Measurements from ENCODE around the gene CAPZA3. TPM values are rescaled to one million over a fixed set of nuclear protein-coding genes. Genes with fewer than 3 reads are reported as not detected.
"Not testable (repeated sequence)": the region's sequence is repeated elsewhere in the genome, so short reads cannot be mapped to it uniquely, and the experiment has no call there.

The CAPZA3 gene
- total and polyA plus RNA-seq, 5 donors from 2014 or later, result not detected

- peaks cover 0 to 8% (median 3%) of the 10 kb centered on the region in 7 donors for H3K9me3 Mint-ChIP-seq
- H3K4me3 Mint-ChIP-seq, result no peak overlapping the region
- Histone ChIP-seq H3K36me3 (ENCODE audit: control insufficient read depth, insufficient read depth, low read length) (no peaks in the 10 kb centered on the region), H3K9me3 (ENCODE audit: control insufficient read depth in 2 of 2, low read length in 2 of 2) (no peaks in the 10 kb centered on the region), H3K27me3 (ENCODE audit: control insufficient read depth, insufficient read depth, low read length) (no peaks in the 10 kb centered on the region), H3K27ac (ENCODE audit: insufficient read depth, low read length, poor library complexity, severe bottlenecking) (no peak overlapping the region), H3K4me3 (ENCODE audit: low read depth, low read length) (no peak overlapping the region), H3K4me1 (ENCODE audit: control insufficient read depth, insufficient read depth, low read length, poor library complexity, severe bottlenecking) (no peaks in the 10 kb centered on the region)
- no peaks in the 10 kb centered on the region for H3K4me1 Mint-ChIP-seq
- no peak for ATAC-seq (ENCODE audit: low read depth in 2 of 2)
- H3K27me3 Mint-ChIP-seq, result no peaks in the 10 kb centered on the region
- DNase-seq, result no peak
- H3K36me3 Mint-ChIP-seq, result no peaks in the 10 kb centered on the region
- H3K27ac Mint-ChIP-seq, result no peak overlapping the region
These were observed 16.3 kb downstream of the CAPZA3 start for GRCh38 chr12:18754124-18754707.

GRCh38 chr12:18755341-18755740 lies 17.4 kb downstream of the CAPZA3 start:
- H3K4me3 Mint-ChIP-seq, result no peak overlapping the region
- H3K9me3 ChIP-seq (ENCODE audit: control insufficient read depth in 2 of 2, low read length in 2 of 2), result no peaks in the 10 kb centered on the region
- H3K27me3 Mint-ChIP-seq, result no peaks in the 10 kb centered on the region
- no peaks in the 10 kb centered on the region for H3K27me3 ChIP-seq (ENCODE audit: control insufficient read depth, insufficient read depth, low read length)
- H3K4me1 Mint-ChIP-seq, result no peaks in the 10 kb centered on the region
- H3K4me1 ChIP-seq (ENCODE audit: control insufficient read depth, insufficient read depth, low read length, poor library complexity, severe bottlenecking), result no peaks in the 10 kb centered on the region
- H3K36me3 Mint-ChIP-seq, result no peaks in the 10 kb centered on the region
- DNase-seq (no peak), ATAC-seq (ENCODE audit: low read depth in 2 of 2) (no peak)
- H3K36me3 ChIP-seq (ENCODE audit: control insufficient read depth, insufficient read depth, low read length), result no peaks in the 10 kb centered on the region
- no peak overlapping the region for H3K4me3 ChIP-seq (ENCODE audit: low read depth, low read length)
- H3K9me3 Mint-ChIP-seq, result peaks cover 0 to 8% (median 3%) of the 10 kb centered on the region in 7 donors
- H3K27ac ChIP-seq (ENCODE audit: insufficient read depth, low read length, poor library complexity, severe bottlenecking), result no peak overlapping the region
- H3K27ac Mint-ChIP-seq, result no peak overlapping the region

DNA sequence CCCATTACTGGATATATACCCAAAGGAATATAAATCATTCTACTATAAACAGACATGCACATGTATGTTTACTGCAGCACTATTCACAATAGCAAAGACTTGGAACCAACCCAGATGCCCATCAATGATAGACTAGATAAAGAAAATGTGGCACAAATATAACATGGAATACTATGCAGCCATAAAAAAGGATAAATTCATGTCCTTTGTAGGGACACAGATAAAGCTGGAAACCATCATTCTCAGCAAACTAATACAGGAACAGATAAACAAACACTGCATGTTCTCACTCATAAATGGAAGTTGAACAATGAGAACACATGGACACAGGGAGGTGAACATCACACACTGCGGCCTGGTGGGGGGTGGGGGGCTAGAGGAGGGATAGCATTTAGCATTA lies 28.6 kb downstream of the CAPZA3 start:
- not testable (repeated sequence) for H3K36me3 ChIP-seq (ENCODE audit: control insufficient read depth, insufficient read depth, low read length); H3K27ac ChIP-seq (ENCODE audit: insufficient read depth, low read length, poor library complexity, severe bottlenecking); H3K4me3 Mint-ChIP-seq; H3K4me1 Mint-ChIP-seq; H3K4me3 ChIP-seq (ENCODE audit: low read depth, low read length); H3K9me3 ChIP-seq (ENCODE audit: control insufficient read depth in 2 of 2, low read length in 2 of 2); H3K27me3 ChIP-seq (ENCODE audit: control insufficient read depth, insufficient read depth, low read length); ATAC-seq (ENCODE audit: low read depth in 2 of 2); H3K4me1 ChIP-seq (ENCODE audit: control insufficient read depth, insufficient read depth, low read length, poor library complexity, severe bottlenecking); H3K27me3 Mint-ChIP-seq; H3K27ac Mint-ChIP-seq; H3K36me3 Mint-ChIP-seq; DNase-seq
- peaks cover 4 to 20% (median 10%) of the 10 kb centered on the region in 7 donors for H3K9me3 Mint-ChIP-seq

DNA sequence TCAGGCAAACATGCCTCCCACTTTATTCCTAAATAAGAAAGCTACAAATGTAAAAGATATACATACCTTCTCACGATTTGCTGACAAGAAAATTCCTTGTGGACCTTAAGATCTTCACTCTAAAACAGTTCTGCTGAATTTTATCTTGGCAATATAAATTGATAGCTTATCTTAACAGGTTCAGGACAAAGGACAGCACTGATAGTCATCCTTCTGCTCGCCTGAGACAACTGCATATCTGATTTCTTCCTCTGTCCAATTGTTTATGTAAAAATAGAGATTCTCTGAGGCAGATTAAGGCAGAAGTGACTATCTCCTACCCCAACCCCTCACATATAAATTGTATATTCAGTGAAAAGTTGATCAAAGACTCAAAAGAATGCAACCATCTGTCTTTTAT lies 44.9 kb downstream of the CAPZA3 start:
- Mint-ChIP-seq H3K36me3 (no peaks in the 10 kb centered on the region), H3K27ac (no peak overlapping the region), H3K9me3 (peaks cover 4 to 36% (median 11%) of the 10 kb centered on the region in 7 donors), H3K27me3 (no peaks in the 10 kb centered on the region), H3K4me3 (no peak overlapping the region), H3K4me1 (no peaks in the 10 kb centered on the region)
- Histone ChIP-seq H3K4me3 (ENCODE audit: low read depth, low read length) (no peak overlapping the region), H3K36me3 (ENCODE audit: control insufficient read depth, insufficient read depth, low read length) (no peaks in the 10 kb centered on the region), H3K9me3 (ENCODE audit: control insufficient read depth in 2 of 2, low read length in 2 of 2) (peaks cover 0 to 2% of the 10 kb centered on the region in 2 experiments), H3K4me1 (ENCODE audit: control insufficient read depth, insufficient read depth, low read length, poor library complexity, severe bottlenecking) (no peaks in the 10 kb centered on the region), H3K27ac (ENCODE audit: insufficient read depth, low read length, poor library complexity, severe bottlenecking) (no peak overlapping the region), H3K27me3 (ENCODE audit: control insufficient read depth, insufficient read depth, low read length) (no peaks in the 10 kb centered on the region)
- DNase-seq (no peak), ATAC-seq (ENCODE audit: low read depth in 2 of 2) (no peak)

- not testable (repeated sequence) for DNase-seq; H3K36me3 ChIP-seq (ENCODE audit: control insufficient read depth, insufficient read depth, low read length); H3K27me3 Mint-ChIP-seq; H3K27me3 ChIP-seq (ENCODE audit: control insufficient read depth, insufficient read depth, low read length); H3K4me1 Mint-ChIP-seq; ATAC-seq (ENCODE audit: low read depth in 2 of 2); H3K36me3 Mint-ChIP-seq; H3K4me3 Mint-ChIP-seq; H3K27ac Mint-ChIP-seq; H3K4me3 ChIP-seq (ENCODE audit: low read depth, low read length); H3K27ac ChIP-seq (ENCODE audit: insufficient read depth, low read length, poor library complexity, severe bottlenecking); H3K9me3 ChIP-seq (ENCODE audit: control insufficient read depth in 2 of 2, low read length in 2 of 2); H3K4me1 ChIP-seq (ENCODE audit: control insufficient read depth, insufficient read depth, low read length, poor library complexity, severe bottlenecking)
- H3K9me3 Mint-ChIP-seq, result peaks cover 2 to 30% (median 11%) of the 10 kb centered on the region in 7 donors
These were observed 47.5 kb downstream of the CAPZA3 start for GRCh38 chr12:18785465-18785864.

Other genes starting within 250 kb of the CAPZA3 start
- not detected for gene PLCZ1, start 107 bp upstream of the CAPZA3 start, total RNA-seq
- not detected for gene PLCZ1, start 107 bp upstream of the CAPZA3 start, polyA plus RNA-seq